Right atrium auricular region (tissue), 2 donors: ENCODE data around the gene CHCHD10. TPM values are rescaled to one million over a fixed set of nuclear protein-coding genes. Genes with fewer than 3 reads are reported as not detected.

Experiments used
- DNase-seq: peaks from one replicate; pipeline ENCODE4 v3.0.0-alpha.2; 2019; ENCODE audit warnings: low spot score
- H3K27ac ChIP-seq, 2 donors: fragments of 200-600 bp; sonication (generic); 1 replicate in 1 of 2; 2 replicates in 1 of 2; pipeline ENCODE4 v1.5.1; 2016 to 2019
- H3K27me3 ChIP-seq, 2 donors: fragments of 200-600 bp; sonication (generic); one replicate each; pipeline versions ENCODE4 v1.5.1 to v1.6.0; 2017 to 2019
- H3K36me3 ChIP-seq: fragments of 200-600 bp; sonication (generic); one replicate; pipeline ENCODE4 v1.5.1; 2016
- H3K4me1 ChIP-seq, 2 donors: fragments of 200-600 bp; sonication (generic); one replicate each; pipeline versions ENCODE4 v1.5.1 to v1.6.0; 2017 to 2019
- H3K4me3 ChIP-seq, 2 donors: fragments of 200-600 bp; sonication (generic); 1 replicate in 1 of 2; 2 replicates in 1 of 2; pipeline ENCODE4 v1.5.1; 2017 to 2019; ENCODE audit warnings: mild to moderate bottlenecking in 1 of 2, moderate library complexity in 1 of 2
- H3K9me3 ChIP-seq, 2 donors: fragments of 200-600 bp; sonication (generic); one replicate each; pipeline ENCODE4 v1.5.1; 2019
- total RNA-seq, 2 donors: library from RNA; depleted of rRNA; stranded (reverse); fragments of >200 nt; gene quantifications; one replicate each; pipeline ENCODE4 v1.1.0, GENCODE V29; 2016
- TF ChIP-seq, protein P1 (sequence below), 2 donors: fragments of 200-600 bp; sonication (generic); IDR thresholded peaks; one replicate each; pipeline ENCODE4 v1.5.1; 2019; ENCODE audit warnings: antibody characterized with exemption in 2 of 2

The CHCHD10 gene
- total RNA-seq, 2 donors from 2014 or later = 213 to 319 TPM

GRCh38 chr22:23778577-23778900 is 10.8 kb upstream of the CHCHD10 start:
- H3K4me3 ChIP-seq = no peak overlapping the region
- no peaks in the 10 kb centered on the region for H3K36me3 ChIP-seq
- H3K27ac ChIP-seq = peak overlapping the region in 1 of 2 donors; percentile 66
- peaks cover 0 to 40% of the 10 kb centered on the region in 2 donors for H3K4me1 ChIP-seq
- no peak for DNase-seq
- no peaks in the 10 kb centered on the region for H3K27me3 ChIP-seq
- no peaks in the 10 kb centered on the region for H3K9me3 ChIP-seq
- TF ChIP-seq, protein P1, sequence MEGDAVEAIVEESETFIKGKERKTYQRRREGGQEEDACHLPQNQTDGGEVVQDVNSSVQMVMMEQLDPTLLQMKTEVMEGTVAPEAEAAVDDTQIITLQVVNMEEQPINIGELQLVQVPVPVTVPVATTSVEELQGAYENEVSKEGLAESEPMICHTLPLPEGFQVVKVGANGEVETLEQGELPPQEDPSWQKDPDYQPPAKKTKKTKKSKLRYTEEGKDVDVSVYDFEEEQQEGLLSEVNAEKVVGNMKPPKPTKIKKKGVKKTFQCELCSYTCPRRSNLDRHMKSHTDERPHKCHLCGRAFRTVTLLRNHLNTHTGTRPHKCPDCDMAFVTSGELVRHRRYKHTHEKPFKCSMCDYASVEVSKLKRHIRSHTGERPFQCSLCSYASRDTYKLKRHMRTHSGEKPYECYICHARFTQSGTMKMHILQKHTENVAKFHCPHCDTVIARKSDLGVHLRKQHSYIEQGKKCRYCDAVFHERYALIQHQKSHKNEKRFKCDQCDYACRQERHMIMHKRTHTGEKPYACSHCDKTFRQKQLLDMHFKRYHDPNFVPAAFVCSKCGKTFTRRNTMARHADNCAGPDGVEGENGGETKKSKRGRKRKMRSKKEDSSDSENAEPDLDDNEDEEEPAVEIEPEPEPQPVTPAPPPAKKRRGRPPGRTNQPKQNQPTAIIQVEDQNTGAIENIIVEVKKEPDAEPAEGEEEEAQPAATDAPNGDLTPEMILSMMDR (IDR thresholded peaks at IDR 0.05) = no peak

DNA sequence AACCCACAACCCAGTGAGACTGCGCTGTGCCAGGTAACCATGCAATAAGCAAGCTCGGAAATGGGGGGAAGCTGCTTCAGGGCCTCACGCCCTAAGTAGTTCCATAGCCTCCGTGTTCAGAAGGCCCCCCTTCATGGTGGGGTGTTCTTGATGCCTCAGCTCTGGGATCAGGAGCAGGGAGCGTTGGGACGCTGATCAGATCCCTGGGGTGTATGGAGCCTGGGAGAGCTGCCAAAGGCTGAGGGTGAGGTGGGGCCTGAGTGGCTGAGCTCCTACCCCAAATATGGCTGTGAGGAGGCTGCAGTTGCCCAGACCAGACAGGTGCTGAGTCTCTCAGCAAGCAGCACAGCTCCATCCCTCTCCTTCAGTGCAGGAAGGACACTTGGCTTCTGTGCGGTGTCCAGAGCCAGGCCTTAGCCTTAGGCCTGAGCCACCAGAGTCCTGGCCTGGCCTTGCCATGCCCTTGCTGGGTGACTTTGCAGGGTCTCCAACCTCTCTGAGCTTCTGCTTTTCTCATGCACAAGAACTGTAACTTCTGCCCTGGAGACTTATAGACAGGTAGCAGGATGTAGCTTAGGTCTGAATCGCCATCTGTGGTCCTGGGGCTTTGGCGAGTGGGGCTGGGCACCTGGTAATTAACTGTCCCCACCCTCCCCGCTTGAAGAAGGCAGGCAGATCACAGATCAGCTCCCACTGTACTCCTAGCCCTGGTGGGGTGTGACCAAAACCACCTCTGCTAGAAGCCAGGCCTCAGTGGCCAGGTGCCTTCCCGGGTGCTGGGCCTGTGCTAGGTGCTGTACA is 10.2 kb upstream of the CHCHD10 start:
- TF ChIP-seq, protein P1 (IDR thresholded peaks at IDR 0.05) = no peak
- H3K36me3 ChIP-seq = no peaks in the 10 kb centered on the region
- peaks cover 0 to 46% of the 10 kb centered on the region in 2 donors for H3K4me1 ChIP-seq
- H3K27ac ChIP-seq = peak overlapping the region; percentile 55 to 66
- DNase-seq = no peak
- H3K27me3 ChIP-seq = no peaks in the 10 kb centered on the region
- no peak overlapping the region for H3K4me3 ChIP-seq
- no peaks in the 10 kb centered on the region for H3K9me3 ChIP-seq

DNA sequence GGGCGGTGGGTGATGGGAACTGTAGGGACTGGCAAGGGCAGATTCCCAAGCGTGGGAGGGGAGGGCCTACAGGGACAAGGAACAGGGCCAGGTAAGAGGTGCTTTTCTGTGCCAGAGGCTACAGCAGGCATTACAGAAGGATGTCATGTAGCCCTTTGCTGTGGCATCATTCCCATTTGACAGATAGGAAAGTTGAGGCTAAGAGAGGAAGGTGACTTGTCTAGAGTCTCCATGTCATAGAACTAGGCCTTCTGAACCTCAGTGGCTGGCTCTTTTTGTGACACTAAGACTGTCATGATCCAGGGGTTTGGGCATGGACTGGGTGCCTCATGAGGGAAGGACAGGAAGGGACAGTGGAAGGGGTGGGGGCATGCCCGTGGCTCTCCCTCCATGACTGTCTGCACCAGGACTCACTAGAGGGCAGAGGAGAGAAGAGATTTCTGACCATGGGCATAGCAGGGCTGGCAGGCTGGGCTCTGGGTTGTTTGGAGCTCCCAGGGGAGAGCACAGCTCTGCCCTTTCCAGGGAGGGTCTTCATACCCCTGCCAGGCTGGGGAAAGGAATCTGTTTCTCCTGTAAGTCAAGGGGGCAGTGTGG is 8.1 kb upstream of the CHCHD10 start:
- H3K4me3 ChIP-seq = no peak overlapping the region
- H3K27me3 ChIP-seq = no peaks in the 10 kb centered on the region
- no peaks in the 10 kb centered on the region for H3K9me3 ChIP-seq
- H3K36me3 ChIP-seq = no peaks in the 10 kb centered on the region
- TF ChIP-seq, protein P1 (IDR thresholded peaks at IDR 0.05) = peak in 1 of 2 donors; percentile 19
- H3K4me1 ChIP-seq = peaks cover 0 to 49% of the 10 kb centered on the region in 2 donors
- no peak for DNase-seq
- H3K27ac ChIP-seq = peak overlapping the region; percentile 23 to 87

GRCh38 chr22:23774922-23775436 is 7.2 kb upstream of the CHCHD10 start:
- peaks cover 0 to 51% of the 10 kb centered on the region in 2 donors for H3K4me1 ChIP-seq
- H3K4me3 ChIP-seq = no peak overlapping the region
- peak overlapping the region; percentile 79 to 87 for H3K27ac ChIP-seq
- H3K36me3 ChIP-seq = no peaks in the 10 kb centered on the region
- H3K27me3 ChIP-seq = no peaks in the 10 kb centered on the region
- H3K9me3 ChIP-seq = no peaks in the 10 kb centered on the region
- DNase-seq = no peak
- TF ChIP-seq, protein P1 (IDR thresholded peaks at IDR 0.05) = no peak

DNA sequence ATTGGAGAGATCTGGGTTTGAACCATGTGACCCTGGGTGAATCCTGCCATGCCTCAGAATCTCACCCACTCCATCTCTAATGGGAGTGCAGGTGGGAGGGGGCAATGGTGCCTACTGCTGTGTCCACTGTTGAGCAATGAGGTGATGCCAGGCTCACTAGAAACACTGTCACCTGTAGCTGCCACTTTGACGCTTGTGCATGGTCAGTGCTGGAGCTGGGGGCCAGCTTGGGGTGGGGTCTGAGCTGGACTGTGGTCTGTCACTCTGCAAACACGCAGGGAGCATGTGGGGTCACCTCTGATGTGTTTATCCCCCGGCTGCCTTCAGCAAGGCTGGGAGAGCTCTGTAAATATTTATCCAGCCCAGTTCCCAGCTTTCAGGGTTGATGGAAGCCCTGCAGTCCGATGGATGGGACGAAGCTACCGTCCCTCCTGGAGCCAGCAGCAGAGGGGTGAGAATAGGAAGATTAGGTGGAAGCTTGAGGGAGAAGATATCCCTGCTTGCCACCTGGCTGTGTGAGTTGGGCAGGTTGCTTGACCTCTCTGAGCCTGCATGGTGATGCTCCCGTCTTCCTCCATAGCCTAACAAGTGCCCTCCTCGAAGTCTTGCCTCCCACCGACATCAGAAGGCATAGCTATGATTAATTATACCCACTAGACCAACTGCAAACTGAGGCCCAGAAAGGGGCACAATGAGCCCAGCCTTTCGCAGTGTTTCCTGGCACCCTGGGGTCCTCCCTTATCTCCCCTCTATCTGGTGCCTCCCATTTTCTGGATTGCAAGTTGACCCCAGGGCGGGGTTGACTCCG is 6.5 kb upstream of the CHCHD10 start:
- peaks cover 0 to 51% of the 10 kb centered on the region in 2 donors for H3K4me1 ChIP-seq
- TF ChIP-seq, protein P1 (IDR thresholded peaks at IDR 0.05) = no peak
- H3K27ac ChIP-seq = peak overlapping the region; percentile 79 to 87
- no peaks in the 10 kb centered on the region for H3K36me3 ChIP-seq
- no peak overlapping the region for H3K4me3 ChIP-seq
- no peak for DNase-seq
- no peaks in the 10 kb centered on the region for H3K9me3 ChIP-seq
- H3K27me3 ChIP-seq = no peaks in the 10 kb centered on the region
